Smooth muscle cell (in vitro differentiated cells): Measurements from ENCODE around the gene OPN4. TPM values are rescaled to one million over a fixed set of nuclear protein-coding genes. Genes with fewer than 3 reads are reported as not detected.

ENCODE experiments used
- DNase-seq: peaks from one replicate; lab custom pipeline; 2025; ENCODE audit not compliant: unreplicated experiment; lab: John Stamatoyannopoulos, UW
- H2AFZ ChIP-seq: fragments of 200-600 bp; sonication (generic); 2 replicates; pipeline ENCODE4 v1.6.0; 2016; ENCODE audit warnings: antibody characterized with exemption, low read depth, mild to moderate bottlenecking
- H3F3A ChIP-seq: fragments of 200-600 bp; sonication (generic); 2 replicates; pipeline ENCODE4 v1.6.0; 2017; ENCODE audit warnings: antibody characterized with exemption, low read depth
- H3K27ac ChIP-seq: fragments of 200-600 bp; sonication (generic); 2 replicates; pipeline ENCODE4 v1.5.1; 2016; ENCODE audit warnings: low read depth, mild to moderate bottlenecking
- H3K27me3 ChIP-seq: fragments of 200-600 bp; sonication (generic); 2 replicates; pipeline ENCODE4 v1.6.1; 2016; ENCODE audit warnings: low read depth, mild to moderate bottlenecking
- H3K36me3 ChIP-seq: fragments of 200-600 bp; sonication (generic); 2 replicates; pipeline ENCODE4 v1.5.1; 2016; ENCODE audit warnings: low read depth
- H3K4me1 ChIP-seq: fragments of 200-600 bp; sonication (generic); 2 replicates; pipeline ENCODE4 v1.5.1; 2016; ENCODE audit warnings: low read depth
- H3K4me2 ChIP-seq: fragments of 200-600 bp; sonication (generic); 2 replicates; pipeline ENCODE4 v1.6.0; 2016; ENCODE audit warnings: mild to moderate bottlenecking
- H3K4me3 ChIP-seq: fragments of 200-600 bp; sonication (generic); 2 replicates; pipeline ENCODE4 v1.5.1; 2016; ENCODE audit warnings: mild to moderate bottlenecking
- H3K79me2 ChIP-seq: fragments of 200-600 bp; sonication (generic); 2 replicates; pipeline ENCODE4 v1.6.0; 2016; ENCODE audit warnings: low read depth, mild to moderate bottlenecking
- H3K9ac ChIP-seq: fragments of 200-600 bp; sonication (generic); 2 replicates; pipeline ENCODE4 v1.6.0; 2016; ENCODE audit warnings: low read depth
- H3K9me3 ChIP-seq: fragments of 200-600 bp; sonication (generic); replicated peaks from 2 replicates; pipeline ENCODE4 v1.5.1; 2016; ENCODE audit warnings: low read depth
- H4K20me1 ChIP-seq: fragments of 200-600 bp; sonication (generic); 2 replicates; pipeline ENCODE4 v1.6.0; 2016; ENCODE audit warnings: low read depth
- WGBS: methylation state at CpG from one replicate; pipeline ENCODE4 v1.1.7; 2016; ENCODE audit warnings: low lambda C conversion rate; 5-methylcytosine and 5-hydroxymethylcytosine counted together
- polyA plus RNA-seq: library from polyadenylated mRNA; unstranded; fragments of >200 nt; fragmentation: Nextera tagmentation; extraction: Ambion mirVana; gene quantifications from 2 replicates; pipeline ENCODE4 v1.2.1, GENCODE V29; 2016
- total RNA-seq: library from RNA; depleted of rRNA; stranded (reverse); fragments of >200 nt; gene quantifications from 2 replicates; pipeline ENCODE4 v1.2.3, GENCODE V29; 2014
- TF ChIP-seq, protein P1 (sequence below): fragments of 200-600 bp; sonication (generic); IDR thresholded peaks from 2 replicates; pipeline ENCODE4 v1.5.1; 2017; ENCODE audit warnings: borderline replicate concordance, mild to moderate bottlenecking, antibody characterized with exemption; ENCODE audit not compliant: insufficient read depth, poor library complexity, severe bottlenecking

Gene OPN4
- total and polyA plus RNA-seq, 2 experiments from 2014 or later = not detected

DNA sequence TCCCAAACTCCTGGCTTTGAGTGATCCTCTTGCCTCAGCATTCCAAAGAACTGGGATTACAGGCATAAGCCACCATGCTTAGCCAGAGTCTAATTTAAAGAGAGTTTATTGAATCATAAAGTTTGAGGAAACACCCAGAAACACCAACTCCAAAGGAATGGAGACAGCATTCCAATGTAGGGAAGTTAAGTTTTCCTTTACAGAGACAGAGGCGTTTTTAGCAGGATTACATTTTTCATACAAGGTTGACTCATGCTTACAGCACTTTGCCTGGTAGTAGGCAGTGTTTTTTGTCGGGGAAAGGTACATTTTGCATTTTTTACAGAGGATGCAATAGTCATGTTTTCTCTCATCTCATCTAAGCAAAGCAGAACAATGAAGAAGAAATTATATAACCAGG lies 18.9 kb upstream of the OPN4 start:
- TF ChIP-seq, protein P1, sequence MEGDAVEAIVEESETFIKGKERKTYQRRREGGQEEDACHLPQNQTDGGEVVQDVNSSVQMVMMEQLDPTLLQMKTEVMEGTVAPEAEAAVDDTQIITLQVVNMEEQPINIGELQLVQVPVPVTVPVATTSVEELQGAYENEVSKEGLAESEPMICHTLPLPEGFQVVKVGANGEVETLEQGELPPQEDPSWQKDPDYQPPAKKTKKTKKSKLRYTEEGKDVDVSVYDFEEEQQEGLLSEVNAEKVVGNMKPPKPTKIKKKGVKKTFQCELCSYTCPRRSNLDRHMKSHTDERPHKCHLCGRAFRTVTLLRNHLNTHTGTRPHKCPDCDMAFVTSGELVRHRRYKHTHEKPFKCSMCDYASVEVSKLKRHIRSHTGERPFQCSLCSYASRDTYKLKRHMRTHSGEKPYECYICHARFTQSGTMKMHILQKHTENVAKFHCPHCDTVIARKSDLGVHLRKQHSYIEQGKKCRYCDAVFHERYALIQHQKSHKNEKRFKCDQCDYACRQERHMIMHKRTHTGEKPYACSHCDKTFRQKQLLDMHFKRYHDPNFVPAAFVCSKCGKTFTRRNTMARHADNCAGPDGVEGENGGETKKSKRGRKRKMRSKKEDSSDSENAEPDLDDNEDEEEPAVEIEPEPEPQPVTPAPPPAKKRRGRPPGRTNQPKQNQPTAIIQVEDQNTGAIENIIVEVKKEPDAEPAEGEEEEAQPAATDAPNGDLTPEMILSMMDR = no peak

DNA sequence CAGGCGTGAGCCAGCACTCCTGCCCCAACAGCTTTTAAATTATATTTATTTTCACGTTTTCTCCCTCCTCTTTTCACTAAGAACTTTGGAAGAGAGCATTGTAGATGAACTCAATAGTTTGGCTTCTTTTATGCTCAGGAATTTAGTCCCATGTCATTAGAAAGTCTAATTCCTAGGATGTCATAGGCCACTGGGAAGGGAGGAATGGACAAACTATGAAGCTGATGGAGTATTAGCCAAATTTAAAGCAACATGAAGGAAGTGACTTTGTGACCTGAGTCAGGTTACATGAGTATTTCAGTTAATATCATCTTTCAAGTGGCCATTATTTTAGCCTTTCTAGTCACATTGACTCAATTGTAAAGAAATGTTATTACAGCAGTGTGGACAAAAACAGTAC lies 18.0 kb upstream of the OPN4 start:
- Histone ChIP-seq H3K4me3 (no peak overlapping the region), H3K27ac (peak overlapping the region; percentile 57), H3K9ac (no peak overlapping the region), H2AFZ (no peak overlapping the region), H4K20me1 (no peaks in the 10 kb centered on the region), H3K4me1 (no peaks in the 10 kb centered on the region), H3F3A (no peaks in the 10 kb centered on the region), H3K9me3 (no peaks in the 10 kb centered on the region), H3K4me2 (no peak overlapping the region), H3K36me3 (no peaks in the 10 kb centered on the region), H3K79me2 (no peaks in the 10 kb centered on the region), H3K27me3 (no peaks in the 10 kb centered on the region)
- no peak for DNase-seq
- TF ChIP-seq, protein P1 = no peak
- WGBS = 84% methylated on average over 2 of the region's 2 CpGs

More for the DNA sequence above, 18.9 kb upstream of the OPN4 start:
- Histone ChIP-seq H3K27me3 (no peaks in the 10 kb centered on the region), H3K9ac (no peak overlapping the region), H3K79me2 (no peaks in the 10 kb centered on the region), H3K4me3 (no peak overlapping the region), H3K27ac (peak overlapping the region; percentile 57), H3F3A (no peaks in the 10 kb centered on the region), H3K4me2 (no peak overlapping the region), H2AFZ (no peak overlapping the region), H3K4me1 (no peaks in the 10 kb centered on the region), H3K36me3 (no peaks in the 10 kb centered on the region), H4K20me1 (no peaks in the 10 kb centered on the region), H3K9me3 (no peaks in the 10 kb centered on the region)
- no peak for DNase-seq
- 5% methylated on average over 2 of the region's 2 CpGs for WGBS

DNA sequence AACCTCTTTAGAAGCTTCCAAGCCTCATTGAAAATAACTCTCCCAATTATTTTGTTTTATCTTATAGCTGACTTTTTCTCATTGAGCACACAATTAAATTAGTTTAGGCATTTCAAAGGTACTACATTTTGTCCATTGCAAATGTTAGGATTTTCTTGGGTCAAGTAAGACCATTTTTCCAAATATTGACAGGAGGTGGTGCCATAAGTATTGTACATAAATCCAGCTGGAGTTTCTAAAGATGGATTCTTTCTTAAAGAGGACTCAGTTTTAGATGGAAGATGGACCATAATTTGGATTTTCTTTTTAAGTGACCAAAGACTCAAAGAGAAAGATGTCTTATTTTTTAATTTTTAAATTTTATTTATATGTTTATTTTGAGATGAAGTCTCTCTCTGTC lies 12.3 kb upstream of the OPN4 start:
- DNase-seq = no peak
- H3K79me2 ChIP-seq = no peaks in the 10 kb centered on the region

DNA sequence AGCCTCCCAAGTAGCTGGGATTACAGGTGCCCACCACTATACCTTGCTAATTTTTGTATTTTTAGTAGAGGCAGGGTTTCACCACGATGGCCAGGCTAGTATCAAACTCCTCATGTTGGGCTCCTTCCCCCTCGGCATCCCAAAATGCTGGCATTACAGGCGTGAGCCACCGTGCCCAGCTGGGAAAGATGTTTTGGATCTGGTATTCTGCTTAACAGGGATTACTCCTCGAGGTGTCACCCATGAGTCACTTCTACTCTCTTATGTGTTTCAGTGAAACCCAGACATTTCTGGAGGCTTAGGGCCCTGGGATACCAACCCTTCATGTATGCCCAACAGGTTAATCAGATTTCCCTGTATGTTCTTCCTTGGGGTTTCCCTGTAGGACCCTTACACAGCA lies 11.8 kb upstream of the OPN4 start:
- WGBS = 47% methylated on average over 5 of the region's 5 CpGs
- no peak for DNase-seq

More for the DNA sequence above, 12.3 kb upstream of the OPN4 start:
- Histone ChIP-seq H3K36me3 (no peaks in the 10 kb centered on the region), H4K20me1 (no peaks in the 10 kb centered on the region), H2AFZ (no peak overlapping the region), H3K9me3 (no peaks in the 10 kb centered on the region), H3F3A (no peaks in the 10 kb centered on the region), H3K27ac (no peak overlapping the region), H3K27me3 (no peaks in the 10 kb centered on the region), H3K9ac (no peak overlapping the region), H3K4me3 (no peak overlapping the region), H3K4me1 (no peaks in the 10 kb centered on the region), H3K4me2 (no peak overlapping the region)
- TF ChIP-seq, protein P1 = no peak

More for the DNA sequence above, 11.8 kb upstream of the OPN4 start:
- H3K36me3 ChIP-seq = no peaks in the 10 kb centered on the region
- no peaks in the 10 kb centered on the region for H3K4me1 ChIP-seq
- no peak overlapping the region for H3K4me3 ChIP-seq
- no peak overlapping the region for H2AFZ ChIP-seq
- H4K20me1 ChIP-seq = no peaks in the 10 kb centered on the region
- no peak overlapping the region for H3K27ac ChIP-seq
- H3K9me3 ChIP-seq = no peaks in the 10 kb centered on the region
- TF ChIP-seq, protein P1 = no peak
- H3K9ac ChIP-seq = no peak overlapping the region
- H3F3A ChIP-seq = no peaks in the 10 kb centered on the region
- no peaks in the 10 kb centered on the region for H3K79me2 ChIP-seq
- H3K27me3 ChIP-seq = no peaks in the 10 kb centered on the region
- H3K4me2 ChIP-seq = no peak overlapping the region
